Neural cell (in vitro differentiated cells): ENCODE data around the gene ZDHHC14.

ENCODE experiments used
- CTCF ChIP-seq: fragments of 450-650 bp; IDR thresholded peaks from 2 replicates; pipeline ENCODE4 v1.5.1; 2014; ENCODE audit warnings: antibody characterized with exemption, mild to moderate bottlenecking, moderate library complexity; ENCODE audit not compliant: poor library complexity, severe bottlenecking
- EP300 ChIP-seq: fragments of 450-650 bp; conservative IDR thresholded peaks from 2 replicates; pipeline ENCODE4 v1.6.1; 2014; ENCODE audit warnings: antibody characterized with exemption, mild to moderate bottlenecking, moderate library complexity; ENCODE audit not compliant: poor library complexity, severe bottlenecking
- EZH2 ChIP-seq: fragments of 200-600, 300-800 bp; shearing (Covaris generic), sonication (generic); IDR thresholded peaks from 2 replicates; pipeline ENCODE4 v1.6.1; 2014; ENCODE audit warnings: antibody characterized with exemption, low read length, borderline replicate concordance, mild to moderate bottlenecking; ENCODE audit not compliant: insufficient read depth, poor library complexity, severe bottlenecking
- MXI1 ChIP-seq: fragments of 450-650 bp; conservative IDR thresholded peaks from 2 replicates; pipeline ENCODE4 v1.6.1; 2014; ENCODE audit warnings: antibody characterized with exemption, mild to moderate bottlenecking; ENCODE audit not compliant: poor library complexity, severe bottlenecking
- POLR2AphosphoS5 ChIP-seq: IDR thresholded peaks from 2 replicates; pipeline ENCODE4 v1.6.1; 2012
- RAD21 ChIP-seq: fragments of 450-650 bp; conservative IDR thresholded peaks from 2 replicates; pipeline ENCODE4 v1.6.1; 2014; ENCODE audit warnings: antibody characterized with exemption, mild to moderate bottlenecking, moderate library complexity
- REST ChIP-seq: IDR thresholded peaks from 2 replicates; pipeline ENCODE4 v1.6.1; 2012; ENCODE audit warnings: borderline replicate concordance
- SMC3 ChIP-seq: fragments of 450-650 bp; conservative IDR thresholded peaks from 2 replicates; pipeline ENCODE4 v1.6.1; 2014; ENCODE audit warnings: antibody characterized with exemption, mild to moderate bottlenecking, moderate library complexity; ENCODE audit not compliant: poor library complexity

- TF ChIP-seq CTCF = no peak
- TF ChIP-seq REST = no peak
- no peak for TF ChIP-seq EP300
- TF ChIP-seq RAD21 = no peak
- no peak for TF ChIP-seq EZH2
- TF ChIP-seq SMC3 = no peak
- no peak for TF ChIP-seq MXI1
- TF ChIP-seq POLR2AphosphoS5 = no peak
Observed at GRCh38 chr6:157685596-157686280, 304.7 kb downstream of the ZDHHC14 start.
